LoVo (cell line): ENCODE measurements around the gene PGP.
A peak's percentile ranks its signal among the peaks of the same experiment; 100 is the strongest.

Experiments used
- DNase-seq: peaks from one replicate; pipeline ENCODE4 v3.0.0-alpha.2; 2016; ENCODE audit warnings: low spot score

The PGP gene

DNA sequence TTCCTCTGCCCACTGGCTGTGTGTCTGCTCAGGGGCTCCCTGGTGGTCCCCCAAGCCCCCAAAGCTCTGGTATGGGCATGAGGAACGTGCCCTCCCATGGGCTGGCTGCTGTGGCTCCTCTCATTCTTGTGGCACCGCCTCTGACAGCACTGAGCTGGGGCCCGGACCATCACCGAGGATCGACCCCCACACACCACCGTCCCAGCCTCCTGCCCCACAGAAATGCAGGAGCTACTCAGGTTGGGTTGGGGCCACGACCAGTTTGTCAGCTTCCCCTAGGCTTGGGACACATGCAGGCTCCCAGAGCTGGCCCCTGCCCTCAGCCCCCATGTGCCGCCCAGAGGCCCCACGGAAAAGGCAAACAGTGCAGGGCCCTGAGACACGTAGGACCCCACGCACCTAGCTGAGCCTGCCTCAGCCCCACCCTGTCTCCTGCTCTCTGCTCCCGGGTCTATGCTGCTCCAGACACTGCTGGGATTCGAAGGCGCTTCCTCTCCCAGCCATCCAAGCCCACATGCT, 15.0 kb downstream of the PGP start:
- no peak for DNase-seq

DNA sequence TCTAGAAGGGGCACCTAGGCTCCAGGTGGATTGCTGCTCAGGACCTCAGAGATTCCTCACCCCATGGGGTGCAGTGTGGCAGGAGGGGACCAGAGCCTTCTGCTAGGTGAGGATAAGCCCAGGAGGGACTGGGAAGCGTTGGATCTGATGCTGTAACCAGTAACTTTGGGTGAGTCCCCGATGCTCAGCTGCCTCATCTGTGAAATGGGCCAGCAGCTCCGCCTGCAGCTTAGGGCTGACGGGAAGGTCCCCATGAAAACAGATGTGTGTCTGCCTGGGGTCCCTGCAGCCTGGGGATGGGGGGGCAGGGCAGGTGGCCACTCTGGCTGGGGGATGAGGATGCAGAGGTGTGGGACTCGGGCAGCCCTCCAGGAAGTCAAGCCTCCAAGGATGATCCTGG, 15.5 kb downstream of the PGP start:
- no peak for DNase-seq

DNA sequence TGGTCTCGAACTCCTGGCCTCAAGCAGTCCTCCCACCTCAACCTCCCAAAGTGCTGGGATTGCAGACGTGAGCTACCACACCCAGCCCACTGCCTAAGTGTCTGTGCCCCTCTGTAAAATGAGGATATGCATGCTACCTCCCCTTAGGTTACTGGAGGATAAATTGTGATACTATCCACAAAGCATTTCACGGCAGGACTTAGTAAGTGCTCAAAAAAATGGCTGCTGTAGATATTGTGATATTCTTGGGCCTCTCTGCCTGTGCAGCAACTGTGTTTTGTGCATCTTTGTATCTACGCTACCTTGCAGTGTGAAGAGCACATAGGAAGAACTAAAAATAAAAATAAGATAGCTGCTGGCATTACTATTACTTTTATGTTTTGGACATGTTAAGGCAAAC, 16.4 kb downstream of the PGP start:
- DNase-seq, result no peak

DNA sequence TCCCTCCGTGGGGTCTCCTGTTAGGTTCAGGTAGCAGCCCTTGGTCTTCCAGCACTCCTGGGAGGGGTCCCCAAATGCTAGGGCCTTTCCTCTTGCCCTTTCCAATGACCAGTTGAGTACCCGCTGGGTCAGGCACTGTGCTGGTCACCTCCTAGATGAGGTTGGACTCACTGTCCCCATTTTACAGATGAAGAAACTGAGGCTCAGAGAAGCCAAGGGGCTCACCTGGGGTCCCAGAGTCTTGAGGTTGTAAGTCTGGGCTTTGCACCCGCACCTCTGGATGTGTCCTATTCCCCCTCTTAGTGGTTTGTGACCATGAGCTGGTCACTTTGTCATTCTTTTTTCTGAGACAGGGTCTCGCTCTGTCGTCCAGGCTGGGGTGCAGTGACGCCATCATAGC, 16.9 kb downstream of the PGP start:
- DNase-seq, result no peak

DNA sequence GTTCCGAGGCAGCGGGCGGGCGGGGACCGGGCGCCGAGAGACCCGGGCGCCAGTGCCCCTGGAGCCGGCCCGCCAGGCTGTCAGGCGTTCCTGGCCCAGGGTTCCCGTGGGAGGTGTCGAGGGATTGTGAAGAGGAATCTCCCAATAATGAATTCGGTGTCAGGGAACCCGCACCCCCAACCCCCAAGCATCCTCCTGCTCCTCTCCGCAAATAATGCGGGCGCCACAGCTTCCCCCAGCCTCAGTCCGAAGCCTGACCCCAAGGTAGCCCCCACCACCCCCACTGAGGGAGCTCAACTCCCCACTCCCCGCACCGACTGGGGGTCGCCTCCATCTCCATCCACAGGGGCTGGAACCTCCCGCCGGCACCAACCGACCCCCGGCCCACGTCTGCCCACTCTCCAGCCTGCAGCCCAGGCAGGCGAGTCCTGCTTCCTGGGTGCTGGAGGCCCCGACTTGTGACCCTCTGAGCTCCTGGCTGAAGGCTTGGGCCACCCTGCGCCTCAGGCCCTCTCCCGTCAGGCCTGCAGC, 17.6 kb downstream of the PGP start:
- no peak for DNase-seq

DNA sequence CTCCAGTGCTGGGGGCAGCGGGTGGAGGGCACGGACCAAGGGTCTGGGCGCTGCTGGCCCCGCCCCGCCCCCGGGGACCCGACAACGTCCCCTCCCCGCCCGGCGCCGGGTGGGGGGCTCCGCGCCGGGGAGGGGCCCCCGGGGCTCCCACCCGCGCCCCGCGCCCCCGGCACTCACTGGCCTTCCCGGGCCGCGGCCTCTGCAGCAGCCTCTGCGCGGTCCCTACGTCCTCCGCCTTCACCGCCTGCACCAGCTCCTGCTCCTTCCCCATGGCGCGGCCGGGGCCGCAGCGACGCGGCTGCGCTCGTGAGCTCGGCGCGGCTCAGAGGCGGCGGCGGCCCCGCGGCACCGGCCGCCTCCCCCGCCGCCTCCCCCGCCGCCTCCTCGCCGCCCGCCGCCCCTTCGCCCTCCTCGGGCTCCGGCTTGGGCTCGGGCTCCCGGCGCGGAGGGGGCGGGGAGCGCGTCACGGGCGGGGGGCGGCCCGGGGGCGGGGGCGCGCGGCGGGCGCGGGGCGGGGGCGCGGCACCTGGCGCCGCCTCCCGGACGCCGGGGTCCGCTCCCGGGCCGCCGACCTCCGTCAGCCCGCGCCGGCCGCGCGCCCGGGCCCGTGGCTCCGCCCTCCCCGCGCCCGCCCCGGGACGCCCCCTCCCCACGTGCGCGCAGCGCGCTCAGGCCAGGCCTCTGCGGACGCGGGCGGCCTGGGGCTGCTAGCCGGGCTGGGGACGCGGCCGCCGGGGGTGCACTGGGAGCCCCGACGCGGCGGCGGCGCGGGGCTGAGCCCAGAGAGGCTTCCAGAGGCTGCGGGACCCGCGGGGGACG, 18.3 kb downstream of the PGP start, which contains the start of gene CASKIN1:
Gene CASKIN1 (minus strand): TSS at position 444 of the 819 bp plus-strand sequence. CDS start 173 bp downstream, at position 271.
- no peak for DNase-seq

DNA sequence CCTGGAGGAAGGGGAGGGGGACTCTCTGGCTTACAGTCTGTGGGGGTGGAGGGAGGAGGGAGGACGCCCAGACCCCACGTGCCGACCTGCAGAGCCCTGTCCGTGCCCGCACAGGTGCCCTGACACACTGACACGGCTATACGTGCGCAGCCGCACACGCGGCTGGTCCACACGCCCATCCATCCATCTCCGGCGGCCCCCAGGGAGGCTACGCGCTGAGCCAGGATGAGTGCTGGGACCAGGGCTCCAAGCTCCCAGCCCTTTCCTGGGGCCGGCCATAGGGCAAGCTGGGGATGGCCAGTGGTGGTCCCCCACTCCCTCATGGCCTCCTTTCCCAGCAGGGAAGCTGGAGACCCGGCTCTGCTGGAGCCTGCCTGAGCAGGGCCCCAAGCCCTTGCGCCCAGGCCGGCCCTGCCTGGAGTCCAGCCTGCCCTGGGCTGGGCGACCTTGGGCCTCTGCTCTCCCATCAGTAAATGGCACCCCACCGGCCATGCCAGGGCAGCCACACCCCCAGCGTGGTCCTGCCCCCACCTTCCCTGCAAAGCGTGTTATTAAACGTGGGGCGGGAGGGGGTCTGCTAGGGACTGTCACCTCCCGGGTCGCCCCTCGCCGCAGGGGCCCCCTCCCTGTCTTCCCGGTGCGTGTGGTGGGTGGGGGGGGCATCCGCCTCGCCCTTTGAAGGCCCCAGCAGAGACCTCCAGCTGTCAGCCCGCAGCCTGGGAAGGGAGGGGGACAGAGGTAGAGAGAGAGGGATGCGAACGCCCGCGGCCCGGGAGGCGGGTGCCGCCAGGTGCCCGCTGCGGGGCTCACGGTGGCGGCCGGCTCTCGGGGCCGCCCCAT, 19.1 kb downstream of the PGP start:
- DNase-seq, result no peak

DNA sequence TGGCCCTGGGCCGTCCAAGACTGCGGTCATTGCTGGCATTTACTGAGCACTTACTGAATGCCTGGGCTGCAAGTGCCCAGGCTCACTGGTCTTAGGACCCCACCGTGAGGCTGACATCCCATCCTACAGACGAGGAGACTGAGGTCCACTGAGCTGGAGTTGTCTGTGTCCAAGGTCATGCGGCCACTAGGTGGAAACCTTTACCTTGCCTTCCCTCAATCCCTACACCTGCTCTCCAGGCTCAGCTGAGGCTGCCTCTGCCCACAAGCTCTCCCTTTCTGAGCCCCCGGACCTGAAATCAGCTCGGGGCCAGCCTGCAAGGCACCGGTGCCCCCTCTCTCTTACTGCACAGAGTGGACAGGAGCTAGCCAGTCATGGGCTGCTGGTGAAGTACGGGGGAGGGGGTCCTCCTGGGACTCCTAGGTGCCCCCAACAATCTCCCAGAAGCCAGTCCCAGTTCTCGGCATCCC, 19.8 kb downstream of the PGP start:
- DNase-seq, result peak; percentile 62

DNA sequence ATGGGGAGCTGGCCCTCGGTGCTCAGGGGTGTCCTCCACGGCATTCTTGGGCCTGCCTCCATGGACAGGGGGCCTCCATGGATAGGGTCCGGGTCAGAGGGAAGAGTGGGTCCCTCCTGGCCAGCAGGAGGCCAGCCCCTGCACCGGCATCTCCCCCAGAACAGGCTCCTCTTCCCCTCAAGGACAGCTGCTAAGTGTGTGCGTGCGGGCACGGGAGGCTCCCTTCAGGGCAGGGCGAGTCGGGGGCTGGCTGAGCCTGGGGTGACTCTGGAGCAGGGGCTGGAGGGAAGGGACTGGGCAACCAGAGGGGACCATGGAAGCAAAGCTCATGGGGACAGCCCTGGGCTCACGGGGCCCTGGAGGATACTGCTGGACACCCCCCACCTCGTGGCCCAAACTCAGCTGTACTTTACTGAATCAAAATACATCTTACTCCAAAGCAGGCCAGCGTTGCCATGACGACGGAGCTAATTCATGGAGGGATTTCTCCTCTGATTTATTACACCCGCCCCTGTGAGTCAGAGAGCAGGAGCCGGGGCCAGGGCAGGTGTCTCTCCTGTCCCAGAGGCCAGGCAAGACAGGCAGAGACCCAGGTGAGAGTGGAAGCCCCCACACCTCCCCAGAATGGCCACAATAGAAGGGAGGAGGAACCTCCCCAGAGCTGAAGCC, 20.3 kb downstream of the PGP start:
- DNase-seq, result no peak

DNA sequence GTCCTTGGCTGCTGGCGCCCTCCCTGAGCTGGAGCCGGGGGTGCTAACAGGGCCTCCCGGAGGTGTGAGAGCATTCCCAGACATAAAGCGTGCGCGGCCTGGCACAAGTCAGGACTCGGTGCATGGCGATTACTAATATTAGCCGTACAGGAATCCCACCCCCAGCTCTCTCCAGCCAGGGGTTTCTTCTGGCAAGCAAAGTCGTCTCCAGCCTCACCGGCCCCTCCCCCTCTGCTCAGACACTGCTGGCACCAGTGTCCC, 23.3 kb downstream of the PGP start:
- no peak for DNase-seq

DNA sequence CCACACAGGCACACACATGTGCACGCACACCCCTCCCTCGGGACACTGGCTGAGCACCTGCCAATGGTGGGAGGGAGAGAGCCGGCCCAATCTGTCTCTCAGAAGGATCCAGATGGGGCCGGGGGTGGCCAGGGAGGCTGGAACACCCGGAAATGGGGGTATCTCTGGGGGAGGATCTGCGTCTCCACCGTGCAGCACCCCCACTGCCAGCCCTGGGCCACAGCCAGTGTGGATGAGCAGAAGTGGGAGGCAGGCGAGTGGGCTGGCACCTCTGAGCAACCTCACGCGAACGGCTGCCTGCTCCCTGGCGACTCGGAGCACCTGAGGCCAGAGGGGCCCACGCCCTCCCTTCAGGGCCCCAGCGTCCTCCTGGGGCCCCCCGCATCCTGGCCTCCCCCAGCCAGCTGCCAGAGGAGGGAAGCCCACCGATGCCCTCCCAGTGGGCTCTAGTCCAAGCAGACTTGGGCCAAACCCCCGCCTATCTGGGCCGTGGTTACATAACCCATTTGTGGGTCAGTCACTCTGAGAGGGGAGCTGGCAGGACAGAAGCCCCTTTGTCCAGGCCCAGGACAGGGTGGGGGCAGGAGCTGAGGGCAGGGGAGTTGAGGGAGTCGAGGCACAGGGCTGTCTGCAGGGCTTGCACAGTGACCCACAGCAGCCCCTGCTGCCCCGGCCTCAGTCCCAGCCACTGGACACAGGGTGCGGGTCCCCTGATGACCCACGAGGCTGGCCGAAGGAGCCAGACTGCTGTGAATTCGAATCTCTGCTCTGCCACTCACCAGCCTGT, 23.8 kb downstream of the PGP start:
- no peak for DNase-seq

DNA sequence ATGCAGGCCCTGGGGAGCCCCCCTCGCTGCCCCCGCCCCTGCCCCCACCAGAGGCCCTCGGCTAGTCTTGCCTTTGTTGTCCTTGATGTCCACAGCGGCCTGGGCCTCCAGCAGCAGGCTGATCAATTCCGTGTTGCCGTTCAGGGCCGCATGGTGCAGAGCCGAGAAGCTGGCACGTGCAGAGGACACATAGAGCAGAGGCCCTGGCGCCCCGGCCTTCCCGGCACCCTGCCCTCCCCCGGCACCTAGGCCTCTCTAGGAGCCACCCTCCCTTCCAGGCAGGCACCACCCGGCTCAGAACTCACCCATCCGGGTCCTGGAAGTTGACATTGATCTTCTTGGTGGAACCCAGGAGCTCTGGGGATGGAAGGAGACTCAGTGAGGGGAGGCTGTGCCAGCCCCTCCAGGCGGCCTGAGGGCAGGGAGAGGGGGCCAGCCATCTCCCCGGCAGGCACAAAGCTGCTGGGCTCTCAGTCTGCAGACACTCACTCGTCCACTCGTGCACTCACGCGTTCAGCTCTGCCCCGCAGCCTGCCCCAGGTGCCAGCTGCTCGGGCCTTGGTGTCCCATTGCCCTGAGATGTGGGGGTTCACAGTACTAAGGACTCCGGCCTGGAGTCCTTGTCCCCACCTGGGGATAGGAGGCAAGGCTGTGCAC, 24.5 kb downstream of the PGP start:
- DNase-seq, result no peak

DNA sequence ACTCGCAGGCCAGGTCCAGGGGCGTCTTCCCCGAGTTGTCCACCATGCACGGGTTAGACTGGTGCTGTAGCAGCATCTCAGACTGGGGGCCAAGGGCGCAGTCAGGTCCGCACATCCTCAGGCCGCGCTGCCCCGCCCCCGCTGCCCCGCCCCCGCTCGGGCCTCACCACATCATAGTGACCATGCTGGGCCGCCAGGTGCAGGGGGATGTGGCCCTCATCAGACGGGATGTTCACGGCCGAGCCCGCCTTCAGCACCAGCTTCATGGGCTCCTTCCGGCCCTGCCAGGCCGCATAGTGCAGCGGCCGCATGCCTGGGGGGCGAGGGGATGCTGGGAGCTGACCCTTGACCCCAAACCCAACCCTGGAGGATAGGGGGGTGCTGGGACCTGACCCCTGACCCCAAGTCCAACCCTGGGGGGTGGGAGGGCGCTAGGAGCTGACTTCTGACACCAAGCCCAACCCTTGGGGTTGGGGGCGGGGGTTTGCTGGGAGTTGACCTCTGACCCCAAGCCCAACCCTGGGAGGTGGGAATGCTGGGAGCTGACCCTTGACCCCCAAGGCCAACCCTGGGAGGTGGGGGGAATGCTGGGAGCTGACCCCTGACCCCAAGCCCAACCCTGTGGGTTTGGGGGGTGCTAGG, 25.3 kb downstream of the PGP start:
- DNase-seq, result no peak

DNA sequence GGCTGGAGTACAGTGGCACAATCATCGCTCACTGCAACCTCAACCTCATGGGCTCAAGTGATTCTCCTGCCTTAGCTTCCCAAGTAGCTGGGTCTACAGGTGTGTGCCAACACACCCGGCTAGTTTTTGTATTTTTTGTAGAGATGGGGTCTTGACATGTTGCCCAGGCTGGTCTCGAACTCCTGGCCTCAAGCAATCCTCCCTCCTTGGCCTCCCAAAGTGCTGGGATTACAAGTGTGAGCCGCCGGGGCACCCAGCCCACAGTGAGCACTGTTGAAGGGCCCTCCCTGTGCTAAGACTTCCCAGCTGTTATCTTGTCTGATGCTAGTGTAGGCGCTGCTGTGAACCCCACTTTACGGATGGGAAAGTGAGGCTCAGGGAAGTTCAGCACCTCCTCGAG, 26.2 kb downstream of the PGP start:
- no peak for DNase-seq

DNA sequence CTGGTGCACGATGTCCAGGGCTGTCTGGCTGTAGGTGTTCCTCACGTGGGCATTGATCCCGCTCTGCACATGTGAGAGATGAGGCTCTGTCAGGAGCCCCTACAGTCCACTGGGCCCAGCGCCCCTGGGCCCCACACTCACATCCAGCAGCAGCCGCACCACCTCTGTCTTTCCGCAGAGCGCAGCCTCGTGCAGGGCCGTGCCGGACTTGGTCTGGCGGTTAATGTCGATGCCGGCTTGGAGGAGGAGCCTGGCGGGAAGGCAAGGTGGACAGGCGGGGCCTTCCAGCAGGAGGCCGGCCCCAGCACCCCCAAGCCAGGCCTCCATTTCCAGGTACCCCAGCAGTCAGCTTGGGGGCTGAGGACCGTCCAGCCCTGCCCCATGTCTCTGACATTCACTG, 27.4 kb downstream of the PGP start:
- DNase-seq, result no peak

DNA sequence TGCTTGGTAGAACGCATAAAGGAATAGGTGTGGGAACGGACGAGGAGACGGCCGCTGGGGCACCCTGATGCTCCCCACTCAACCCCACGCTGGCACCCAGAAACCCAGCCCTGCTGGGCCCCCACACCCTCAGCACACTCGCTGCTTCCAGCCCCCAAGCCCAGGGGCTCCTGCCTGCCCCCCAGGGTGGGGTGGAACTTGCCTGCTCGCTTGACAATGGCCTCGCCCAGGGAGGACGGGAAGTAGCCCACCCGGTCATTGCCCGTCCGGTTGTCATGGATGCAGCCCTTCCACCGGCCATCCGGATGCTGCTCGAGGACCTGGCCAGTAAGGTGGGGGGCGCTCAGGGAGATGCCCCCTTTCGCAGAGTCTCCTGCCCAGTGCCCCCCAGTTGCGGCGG, 28.1 kb downstream of the PGP start:
- DNase-seq, result no peak

DNA sequence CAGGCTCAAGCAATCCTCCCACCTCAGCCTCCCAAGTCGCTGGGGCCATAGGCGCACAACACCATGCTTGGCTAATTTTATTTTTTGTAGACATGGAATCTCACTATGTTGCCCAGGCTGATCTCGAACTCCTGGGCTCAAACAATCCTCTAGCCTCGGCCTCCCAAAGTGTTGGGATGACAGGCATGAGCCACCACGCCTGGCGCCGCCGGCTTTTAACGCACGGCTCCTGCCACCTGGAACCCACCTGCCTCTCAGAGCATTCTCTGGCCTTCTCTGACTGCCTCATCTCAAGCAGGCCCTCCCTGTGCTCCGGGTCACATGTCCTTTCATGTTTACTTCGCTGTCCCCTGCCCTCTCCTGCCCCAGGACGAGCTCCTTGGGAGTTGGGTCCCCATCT, 28.6 kb downstream of the PGP start:
- DNase-seq, result no peak

DNA sequence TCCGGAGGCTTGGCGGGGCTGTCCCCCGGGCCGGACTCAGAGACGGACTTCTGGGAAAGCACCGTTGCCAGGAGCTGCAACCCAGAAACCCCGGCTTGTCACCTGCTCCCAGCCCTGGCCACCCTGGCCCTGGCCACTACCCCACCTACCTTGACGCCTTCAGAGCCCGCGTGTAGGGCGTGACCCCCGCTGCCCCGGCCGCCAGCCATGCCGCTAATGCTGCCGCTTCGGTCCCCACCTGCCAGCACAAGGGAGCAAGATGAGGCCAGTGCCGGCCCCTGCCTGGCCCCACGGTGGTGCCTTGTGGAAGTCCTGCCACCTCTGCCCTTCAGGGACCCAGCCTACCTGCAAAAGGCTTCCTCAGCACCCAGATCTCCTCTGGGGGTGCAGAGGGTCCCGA, 29.7 kb downstream of the PGP start:
- no peak for DNase-seq

DNA sequence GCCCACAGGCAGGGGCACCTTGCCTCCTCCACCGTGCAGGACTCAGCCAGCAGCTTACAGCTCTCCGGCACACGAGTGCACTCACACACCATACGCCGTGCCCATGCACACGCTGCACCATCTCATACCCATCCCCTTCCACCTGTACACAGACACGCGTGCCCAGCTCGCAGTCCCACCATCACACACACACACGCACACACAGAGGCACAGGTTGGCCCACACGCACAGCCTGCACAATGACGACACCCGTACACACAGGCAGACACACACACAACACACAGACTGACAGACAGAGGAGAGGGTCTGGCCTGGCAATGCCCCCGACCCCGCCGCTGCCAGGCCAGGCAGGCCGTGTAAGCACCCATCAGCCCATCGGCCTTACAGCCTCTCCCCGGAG, 30.3 kb downstream of the PGP start:
- DNase-seq, result no peak

DNA sequence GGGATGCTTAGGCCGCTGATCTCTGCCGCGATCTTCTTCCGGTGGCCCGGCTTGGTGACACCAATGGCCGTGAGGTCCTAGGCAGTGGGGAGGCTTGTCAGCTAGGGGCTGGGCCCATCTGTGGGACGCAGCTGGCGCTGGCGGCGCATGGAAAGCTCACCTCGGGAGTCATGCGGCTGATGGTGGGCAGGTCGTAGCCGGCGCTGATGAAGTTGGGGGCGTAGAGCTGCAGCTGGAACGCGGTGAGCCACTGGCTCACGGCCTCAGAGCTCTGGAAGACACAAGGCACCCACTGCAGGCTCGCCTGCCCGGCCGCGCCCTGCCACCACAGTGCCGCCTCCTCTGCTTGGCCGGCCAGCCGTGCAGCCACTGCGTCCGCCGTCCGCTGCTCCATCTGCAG, 31.0 kb downstream of the PGP start:
- DNase-seq, result no peak

DNA sequence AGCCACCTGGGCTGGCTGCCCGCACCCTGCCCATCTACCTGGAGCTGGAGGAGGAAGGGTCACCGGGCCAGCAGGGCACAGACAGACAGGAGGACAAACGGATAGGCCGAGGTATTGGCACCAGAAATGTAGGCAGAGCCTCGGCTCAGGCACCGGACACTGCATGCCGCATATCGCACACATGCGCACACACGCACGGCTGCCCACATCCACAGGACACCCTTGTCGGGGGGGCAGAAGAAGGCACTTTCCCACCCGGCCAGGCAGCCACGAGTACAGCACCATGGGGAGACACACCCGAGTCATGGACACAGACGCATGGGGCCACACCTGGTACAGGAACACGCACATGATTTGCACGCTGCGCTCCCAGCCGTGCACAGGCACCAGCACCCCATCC, 32.7 kb downstream of the PGP start:
- DNase-seq, result no peak
